BLaER1 (cell line): ENCODE measurements around the gene EQTN.
"Not testable (repeated sequence)": the region's sequence is repeated elsewhere in the genome, so short reads cannot be mapped to it uniquely, and the experiment has no call there.

ENCODE experiments used
- H3K27ac ChIP-seq: shearing (Covaris generic); formaldehyde crosslinking; 2 replicates; pipeline ENCODE4 v1.8.1; 2022
- H3K27me3 ChIP-seq: shearing (Covaris generic); formaldehyde crosslinking; 2 replicates; pipeline ENCODE4 v1.8.1; 2022
- H3K36me3 ChIP-seq: shearing (Covaris generic); formaldehyde crosslinking; 2 replicates; pipeline ENCODE4 v1.8.1; 2022
- H3K4me1 ChIP-seq: shearing (Covaris generic); formaldehyde crosslinking; 2 replicates; pipeline ENCODE4 v1.8.1; 2022
- H3K4me2 ChIP-seq: shearing (Covaris generic); formaldehyde crosslinking; 2 replicates; pipeline ENCODE4 v1.8.1; 2022
- H3K4me3 ChIP-seq: shearing (Covaris generic); formaldehyde crosslinking; 2 replicates; pipeline ENCODE4 v1.8.1; 2022
- H3K9ac ChIP-seq: shearing (Covaris generic); formaldehyde crosslinking; 2 replicates; pipeline ENCODE4 v1.8.1; 2022
- H3K9me3 ChIP-seq: shearing (Covaris generic); formaldehyde crosslinking; 2 replicates; pipeline ENCODE4 v1.8.1; 2022
- H4K20me1 ChIP-seq: shearing (Covaris generic); formaldehyde crosslinking; 2 replicates; pipeline ENCODE4 v1.8.1; 2022
- Cebpa-rat ChIP-seq: shearing (Covaris generic); IDR thresholded peaks from 2 replicates; pipeline ENCODE4 v1.8.1; 2022

Gene EQTN

DNA sequence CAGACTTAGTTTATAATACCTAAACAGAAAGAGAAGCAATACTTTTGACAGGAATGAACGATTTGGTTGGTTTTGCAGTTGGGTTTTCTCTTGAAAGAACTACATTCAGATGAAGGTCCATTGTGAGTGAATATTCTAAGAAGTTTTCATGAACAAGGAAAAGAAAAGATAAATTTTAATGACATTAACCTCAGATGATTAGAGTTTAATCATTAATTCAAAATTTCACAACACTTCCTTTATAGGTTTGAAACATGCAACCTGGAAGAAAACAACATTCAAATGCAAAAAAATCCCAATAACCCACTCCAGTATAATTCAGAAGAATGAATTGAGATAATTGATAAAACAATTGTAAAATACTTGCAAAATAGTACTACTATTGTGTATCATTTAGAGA, 23.8 kb downstream of the EQTN start:
- no peak for TF ChIP-seq Cebpa-rat
- no peaks in the 10 kb centered on the region for H3K9me3 ChIP-seq

DNA sequence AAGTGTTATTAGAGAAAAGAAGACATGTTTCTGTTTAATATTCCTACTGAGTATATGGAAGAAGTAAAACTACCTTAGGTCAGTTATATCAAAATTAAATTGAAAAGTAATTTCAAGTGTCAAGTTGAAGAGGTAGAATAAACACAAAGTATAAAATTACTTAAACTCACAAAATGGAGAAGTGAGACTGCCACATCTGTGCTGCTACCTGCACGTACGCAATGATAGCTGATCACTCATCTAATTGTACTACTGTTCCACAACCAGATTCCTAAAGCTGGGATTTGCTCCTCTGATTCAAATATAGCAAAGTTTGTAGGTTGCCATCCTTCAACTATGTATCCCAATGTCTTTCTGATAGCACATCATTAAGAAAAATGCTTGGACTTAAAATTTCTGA, 24.8 kb downstream of the EQTN start:
- no peak overlapping the region for H3K4me3 ChIP-seq
- no peaks in the 10 kb centered on the region for H4K20me1 ChIP-seq
- H3K4me1 ChIP-seq = no peaks in the 10 kb centered on the region
- H3K9ac ChIP-seq = no peak overlapping the region
- H3K36me3 ChIP-seq = no peaks in the 10 kb centered on the region
- no peak overlapping the region for H3K27ac ChIP-seq
- TF ChIP-seq Cebpa-rat = no peak
- H3K9me3 ChIP-seq = no peaks in the 10 kb centered on the region
- H3K27me3 ChIP-seq = no peaks in the 10 kb centered on the region
- no peak overlapping the region for H3K4me2 ChIP-seq

More for the DNA sequence above, 23.8 kb downstream of the EQTN start:
- H3K4me2 ChIP-seq = no peak overlapping the region
- no peaks in the 10 kb centered on the region for H3K27me3 ChIP-seq
- H3K27ac ChIP-seq = no peak overlapping the region
- H3K4me1 ChIP-seq = no peaks in the 10 kb centered on the region
- no peaks in the 10 kb centered on the region for H3K36me3 ChIP-seq
- H3K4me3 ChIP-seq = no peak overlapping the region
- no peak overlapping the region for H3K9ac ChIP-seq
- no peaks in the 10 kb centered on the region for H4K20me1 ChIP-seq

DNA sequence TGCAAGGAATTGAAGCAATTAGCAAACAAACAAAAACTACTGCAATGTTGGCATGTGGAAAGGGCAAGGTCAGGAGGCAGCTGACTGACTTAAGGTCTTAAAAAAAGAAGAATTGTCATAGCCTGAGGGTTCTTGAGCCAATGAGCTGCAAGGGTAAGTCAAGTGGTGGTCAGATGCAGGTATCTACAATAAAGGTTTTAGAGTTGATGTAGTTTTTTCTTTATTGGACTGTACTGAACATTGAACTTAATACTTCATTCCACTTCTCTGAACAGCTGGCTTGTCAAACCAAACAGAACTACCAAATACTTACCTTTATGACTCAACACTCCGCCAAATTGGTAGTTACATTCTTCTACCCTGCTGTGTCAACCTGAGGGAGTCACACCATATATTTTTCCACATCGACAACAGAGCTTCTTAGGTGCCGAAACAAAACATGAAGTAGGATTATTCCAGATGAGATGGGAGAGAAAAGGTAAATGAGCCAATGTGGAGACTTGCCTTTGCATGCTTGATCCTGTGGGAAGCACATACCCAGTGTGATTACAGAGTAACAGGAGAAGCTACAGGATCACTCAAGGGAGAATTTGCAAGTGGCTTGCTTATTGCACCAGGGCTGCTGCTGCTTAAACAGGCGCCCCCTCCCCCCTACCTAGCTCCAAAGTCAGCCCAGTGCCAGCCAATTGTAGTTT, 35.3 kb downstream of the EQTN start:
- TF ChIP-seq Cebpa-rat = no peak
- Histone ChIP-seq H3K27ac (no peak overlapping the region), H3K4me2 (no peak overlapping the region)

DNA sequence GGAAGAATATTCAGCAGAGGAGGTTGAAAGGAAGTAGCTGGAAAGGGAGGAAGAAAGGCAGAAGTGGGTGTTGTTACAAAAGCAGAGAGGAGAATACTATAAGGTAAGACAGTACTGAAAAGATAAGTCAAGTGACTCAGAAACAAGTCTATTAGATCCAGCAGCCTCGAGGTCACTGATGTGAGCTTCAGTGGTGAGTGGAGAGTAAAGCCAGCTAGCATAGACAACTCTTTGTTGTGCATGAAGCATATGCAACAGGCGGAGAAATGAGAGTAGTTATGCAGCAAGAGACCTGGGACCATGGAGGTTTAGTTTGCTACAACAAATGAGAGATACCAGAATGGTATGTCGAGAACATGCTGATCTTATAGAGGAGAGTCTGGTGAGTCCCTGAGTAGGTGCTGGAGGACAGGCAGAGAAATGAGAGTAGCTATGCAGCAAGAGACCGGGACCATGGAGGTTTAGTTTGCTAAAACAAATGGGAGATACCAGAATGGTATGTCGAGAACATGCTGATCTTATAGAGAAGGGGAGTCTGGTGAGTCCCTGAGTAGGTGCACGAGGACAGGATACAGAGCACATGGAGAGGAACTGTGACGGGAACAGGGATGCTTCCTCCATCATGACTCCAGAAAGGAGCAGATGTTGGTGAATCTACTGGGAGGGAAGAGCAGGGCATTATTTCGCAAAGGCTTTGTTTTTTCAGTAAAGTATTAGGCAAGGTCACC, 36.0 kb downstream of the EQTN start:
- Histone ChIP-seq H3K27ac (no peak overlapping the region), H3K4me2 (no peak overlapping the region), H3K4me1 (no peaks in the 10 kb centered on the region), H3K4me3 (no peak overlapping the region), H3K9me3 (no peaks in the 10 kb centered on the region), H3K27me3 (no peaks in the 10 kb centered on the region), H3K36me3 (no peaks in the 10 kb centered on the region), H4K20me1 (no peaks in the 10 kb centered on the region), H3K9ac (no peak overlapping the region)
- TF ChIP-seq Cebpa-rat = no peak

More for the DNA sequence above, 35.3 kb downstream of the EQTN start:
- Histone ChIP-seq H3K4me1 (no peaks in the 10 kb centered on the region), H3K27me3 (no peaks in the 10 kb centered on the region), H4K20me1 (no peaks in the 10 kb centered on the region), H3K9ac (no peak overlapping the region), H3K9me3 (no peaks in the 10 kb centered on the region), H3K36me3 (no peaks in the 10 kb centered on the region), H3K4me3 (no peak overlapping the region)

DNA sequence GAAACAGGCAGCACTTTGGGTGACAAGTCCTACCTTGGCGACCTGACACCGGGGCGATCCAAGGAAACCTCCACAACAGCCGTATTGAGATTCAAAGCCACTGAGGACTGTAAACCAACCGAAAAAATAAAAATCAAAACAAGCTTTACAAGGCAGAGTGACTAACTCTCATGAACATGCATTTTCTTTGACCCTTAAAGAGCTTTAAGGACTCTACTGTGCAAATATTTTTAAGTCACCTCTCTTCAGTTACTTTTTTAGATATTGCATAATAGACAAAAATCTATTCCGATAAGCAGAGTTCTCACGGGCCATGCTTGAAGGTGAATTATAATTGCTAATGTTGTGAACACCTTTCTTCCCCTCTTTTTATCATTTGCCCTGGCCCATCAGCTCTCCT, 38.3 kb downstream of the EQTN start:
- Histone ChIP-seq H3K27me3 (no peaks in the 10 kb centered on the region), H3K9me3 (no peaks in the 10 kb centered on the region), H3K27ac (no peak overlapping the region), H3K9ac (no peak overlapping the region), H3K4me2 (no peak overlapping the region), H4K20me1 (no peaks in the 10 kb centered on the region), H3K4me3 (no peak overlapping the region), H3K4me1 (no peaks in the 10 kb centered on the region), H3K36me3 (no peaks in the 10 kb centered on the region)
- no peak for TF ChIP-seq Cebpa-rat

DNA sequence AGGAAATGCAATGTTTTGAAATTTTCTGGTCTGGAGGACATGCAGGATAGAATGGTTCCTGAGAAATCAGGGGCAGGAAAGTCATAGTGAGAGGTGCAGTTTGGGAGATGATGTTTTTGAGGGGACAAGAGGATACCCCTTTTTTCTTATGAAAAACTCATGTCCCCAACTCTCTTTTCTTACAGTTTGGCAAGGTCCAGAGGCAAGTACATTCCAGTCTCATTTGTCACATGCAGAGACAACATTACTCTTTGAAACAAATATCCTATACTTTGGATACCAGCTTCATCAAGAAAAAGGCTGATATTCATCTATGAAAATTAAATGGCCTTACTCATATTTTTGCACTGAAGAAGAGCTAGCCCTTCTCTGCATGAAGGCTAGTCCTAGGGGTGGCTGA, 48.2 kb downstream of the EQTN start:
- no peak for TF ChIP-seq Cebpa-rat
- Histone ChIP-seq H3K9me3 (no peaks in the 10 kb centered on the region), H3K4me1 (no peaks in the 10 kb centered on the region), H3K27me3 (no peaks in the 10 kb centered on the region), H3K4me2 (no peak overlapping the region), H4K20me1 (no peaks in the 10 kb centered on the region), H3K9ac (no peak overlapping the region), H3K36me3 (no peaks in the 10 kb centered on the region), H3K4me3 (no peak overlapping the region), H3K27ac (no peak overlapping the region)

DNA sequence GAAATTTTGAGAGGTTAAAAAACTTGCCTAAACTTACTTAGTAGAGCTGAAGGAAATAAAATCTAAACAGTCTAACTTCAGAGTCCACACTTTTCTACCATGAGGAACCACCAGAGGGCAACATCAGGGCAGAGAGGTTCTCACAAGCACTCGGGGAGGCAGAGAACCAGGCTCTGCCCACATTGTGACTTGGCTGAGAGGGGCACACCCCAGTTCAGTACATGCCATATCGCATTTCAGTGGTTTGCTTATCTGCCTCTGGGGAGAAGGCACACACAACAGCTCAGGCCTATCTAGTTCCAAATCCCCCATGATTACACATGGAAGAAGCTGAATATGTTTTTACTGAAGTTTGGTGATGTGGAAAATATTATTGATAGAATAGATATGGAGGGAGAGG, 49.2 kb downstream of the EQTN start:
- Histone ChIP-seq H3K27me3 (no peaks in the 10 kb centered on the region), H3K36me3 (no peaks in the 10 kb centered on the region), H3K4me2 (no peak overlapping the region), H3K9me3 (no peaks in the 10 kb centered on the region), H3K4me3 (no peak overlapping the region), H3K9ac (no peak overlapping the region), H4K20me1 (no peaks in the 10 kb centered on the region), H3K27ac (no peak overlapping the region), H3K4me1 (no peaks in the 10 kb centered on the region)
- TF ChIP-seq Cebpa-rat = no peak

DNA sequence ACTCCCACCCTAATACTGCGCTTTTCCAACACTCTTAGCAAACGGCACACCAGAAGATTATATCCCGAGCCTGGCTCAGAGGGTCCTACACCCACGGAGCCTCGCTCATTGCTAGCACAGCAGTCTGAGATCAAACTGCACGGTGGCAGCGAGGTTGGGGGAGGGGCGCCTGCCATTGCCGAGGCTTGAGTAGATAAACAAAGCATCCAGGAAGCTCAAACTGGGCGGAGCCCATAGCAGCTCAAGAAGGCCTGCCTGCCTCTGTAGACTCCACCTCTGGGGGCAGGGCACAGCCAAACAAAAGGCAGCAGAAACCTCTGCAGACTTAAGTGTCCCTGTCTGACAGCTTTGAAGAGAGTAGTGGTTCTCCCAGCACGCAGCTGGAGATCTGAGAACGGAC, 57.3 kb downstream of the EQTN start:
- not testable (repeated sequence) for H3K4me2 ChIP-seq, H3K9me3 ChIP-seq, H3K27me3 ChIP-seq, H4K20me1 ChIP-seq, H3K27ac ChIP-seq, H3K4me3 ChIP-seq, H3K4me1 ChIP-seq, H3K36me3 ChIP-seq, H3K9ac ChIP-seq
